Left hindlimb (tissue), 1 donor: ENCODE data around the gene MKKS.
"Not testable (repeated sequence)": the region's sequence is repeated elsewhere in the genome, so short reads cannot be mapped to it uniquely, and the experiment has no call there.

Experiments
- DNase-seq: peaks from one replicate; pipeline ENCODE4 v3.0.0-alpha.2; 2018

The MKKS gene

DNA sequence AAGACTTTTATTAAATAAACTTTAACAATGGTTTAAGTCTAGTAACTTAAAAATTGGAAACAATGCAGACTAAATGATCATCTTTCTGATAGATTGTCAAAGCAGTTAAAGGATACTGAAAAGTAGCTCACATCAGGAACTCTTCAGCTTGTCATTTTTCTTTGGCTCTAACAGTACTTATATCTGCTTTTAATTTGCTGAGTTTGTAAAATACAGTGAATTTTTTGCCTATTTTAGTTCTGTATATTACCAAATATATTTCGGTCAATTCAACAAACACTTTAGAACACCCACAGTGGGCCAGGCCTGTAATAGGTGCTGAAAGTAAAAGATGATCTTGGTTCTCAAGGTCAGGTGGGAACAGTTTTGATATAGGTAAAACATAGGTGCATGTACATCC, 22.3 kb downstream of the MKKS start:
- no peak for DNase-seq

DNA sequence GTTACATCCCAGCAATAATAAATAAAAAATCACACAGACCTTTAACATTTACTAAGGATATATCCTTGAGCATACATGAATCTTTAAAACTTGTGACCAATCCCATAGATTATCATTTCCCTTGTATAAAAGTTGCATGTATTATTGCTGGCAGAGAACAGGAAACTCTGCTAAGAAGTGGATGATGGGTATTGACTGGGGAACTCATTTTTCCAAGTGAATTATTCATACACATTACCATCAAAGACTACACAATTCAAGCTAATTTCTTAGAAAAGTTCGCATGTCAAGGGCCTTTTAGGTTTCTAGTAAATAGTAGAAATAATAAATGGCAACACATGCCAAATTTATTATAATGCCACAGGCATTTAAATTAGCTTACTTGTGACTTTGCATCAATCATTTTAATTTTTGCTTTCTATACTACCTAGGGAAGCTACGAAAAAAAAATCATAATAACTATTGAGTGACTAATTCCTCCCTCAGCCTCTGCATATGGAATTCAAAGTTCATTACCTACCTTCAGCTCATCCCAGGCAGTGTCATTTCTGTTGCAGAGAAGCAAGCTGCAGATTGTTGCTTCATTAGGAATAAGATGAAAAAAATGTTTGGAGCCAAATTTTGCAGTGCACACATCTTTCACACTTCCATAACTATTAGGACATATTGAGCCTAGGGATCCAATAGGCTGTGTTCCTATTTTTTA, 25.8 kb downstream of the MKKS start:
- DNase-seq, result no peak

DNA sequence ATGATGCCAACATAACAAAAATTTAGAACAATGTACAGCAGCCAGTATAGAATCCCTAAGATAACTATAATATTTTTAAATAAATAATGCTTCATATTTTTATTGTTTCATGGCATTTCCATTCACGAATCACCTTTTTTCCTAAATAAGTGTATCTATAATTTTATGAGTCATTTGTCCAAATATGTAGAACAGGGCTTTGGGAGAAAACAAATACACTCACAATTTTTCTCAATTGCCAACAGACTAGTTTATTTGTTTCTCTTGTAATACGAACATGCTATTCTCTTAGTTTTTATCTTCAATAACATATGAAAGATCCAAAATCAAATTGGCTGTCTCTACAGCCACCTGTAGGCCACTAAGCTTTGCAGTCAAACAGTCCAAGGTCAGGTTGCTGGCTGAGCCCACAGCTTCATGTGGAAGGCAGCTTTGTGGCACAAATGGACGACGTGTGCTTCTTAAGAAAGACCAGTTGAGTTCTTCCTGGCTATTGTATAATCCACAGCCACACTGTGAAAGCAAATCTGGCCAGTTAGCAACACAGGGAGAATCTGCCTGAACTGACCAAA, 29.0 kb downstream of the MKKS start:
- DNase-seq, result no peak

DNA sequence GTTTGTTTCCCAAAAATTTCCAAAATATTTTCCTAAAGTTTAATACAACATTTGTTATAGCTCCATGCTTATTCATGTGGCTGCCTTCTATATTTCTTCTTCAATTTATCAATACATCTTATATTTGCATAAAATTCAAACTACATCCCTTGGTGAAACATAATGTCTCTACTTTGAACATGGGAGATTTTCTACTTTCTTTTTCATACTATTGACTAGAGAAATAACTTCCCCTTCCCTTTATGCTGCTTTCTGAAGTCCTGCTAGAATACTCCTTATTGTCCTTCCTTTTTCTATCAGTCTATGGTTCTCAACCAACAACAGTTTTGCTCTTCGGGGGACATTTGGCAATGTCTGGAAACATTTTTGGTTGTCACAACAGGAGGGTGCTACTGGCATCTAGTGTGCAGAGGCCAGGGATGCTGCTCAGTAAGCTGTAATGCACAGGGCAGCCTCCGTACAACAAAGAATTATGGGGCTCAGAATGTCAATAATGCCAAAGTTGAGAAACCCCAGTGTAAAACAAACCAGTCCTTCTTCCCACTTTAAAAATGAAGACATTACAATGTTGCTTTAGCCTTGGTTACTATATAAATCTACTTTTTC, 29.9 kb downstream of the MKKS start:
- no peak for DNase-seq

DNA sequence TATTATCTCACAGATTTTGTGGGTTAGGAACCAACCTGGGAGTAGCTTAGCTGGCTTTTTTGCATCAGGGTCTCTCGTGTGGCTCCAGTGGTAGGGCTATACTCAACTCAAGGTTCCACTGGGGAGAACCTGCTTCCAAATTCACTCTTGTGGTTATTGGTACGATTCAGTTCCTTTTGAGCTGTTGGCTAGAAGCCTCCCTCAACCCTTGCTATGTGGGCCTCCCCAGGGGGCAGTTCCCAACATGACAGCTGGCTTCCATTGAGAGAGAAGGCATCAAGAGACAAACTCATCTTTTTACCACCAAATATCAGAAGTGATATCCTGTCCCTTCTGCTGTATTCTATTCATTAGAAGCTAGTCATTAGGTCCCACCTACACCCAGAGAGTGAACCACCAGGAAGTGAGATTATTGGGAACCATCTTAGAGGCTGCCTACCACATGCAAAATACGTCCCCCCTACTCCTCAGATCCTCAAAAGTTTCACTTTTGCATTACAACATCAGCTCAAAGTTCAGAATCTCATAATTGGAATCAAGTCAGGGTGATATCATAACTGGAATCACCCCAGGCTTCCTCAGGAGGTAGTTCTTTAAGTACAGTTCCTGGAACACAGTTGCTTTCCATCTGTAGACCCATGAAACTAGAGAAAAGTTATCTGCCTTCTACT, 30.9 kb downstream of the MKKS start:
- no peak for DNase-seq

DNA sequence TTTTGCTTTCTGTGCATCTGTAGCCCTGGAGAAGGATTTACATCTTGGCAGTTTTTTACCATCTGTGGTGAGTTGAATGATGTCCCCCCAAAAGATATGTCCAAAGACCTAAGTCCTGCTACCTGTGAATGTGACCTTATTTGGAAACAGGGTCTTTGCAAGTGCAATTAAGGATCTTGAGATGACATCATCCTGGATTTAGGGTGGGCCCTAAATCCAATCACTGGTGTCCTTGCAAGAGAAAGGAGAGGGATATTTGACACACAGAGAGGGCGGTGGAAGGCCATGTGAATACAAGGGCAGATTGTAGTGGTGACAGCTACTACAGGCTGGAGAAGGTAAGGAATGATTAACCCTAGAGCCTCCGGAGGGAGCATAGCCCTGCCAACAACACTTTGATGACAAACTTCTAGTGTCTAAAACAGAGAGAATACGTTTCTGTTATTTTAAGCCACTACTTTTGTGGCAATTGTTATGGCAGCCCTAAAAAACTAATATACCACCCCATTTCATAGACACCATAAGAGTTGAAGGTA, 35.1 kb downstream of the MKKS start:
- no peak for DNase-seq

DNA sequence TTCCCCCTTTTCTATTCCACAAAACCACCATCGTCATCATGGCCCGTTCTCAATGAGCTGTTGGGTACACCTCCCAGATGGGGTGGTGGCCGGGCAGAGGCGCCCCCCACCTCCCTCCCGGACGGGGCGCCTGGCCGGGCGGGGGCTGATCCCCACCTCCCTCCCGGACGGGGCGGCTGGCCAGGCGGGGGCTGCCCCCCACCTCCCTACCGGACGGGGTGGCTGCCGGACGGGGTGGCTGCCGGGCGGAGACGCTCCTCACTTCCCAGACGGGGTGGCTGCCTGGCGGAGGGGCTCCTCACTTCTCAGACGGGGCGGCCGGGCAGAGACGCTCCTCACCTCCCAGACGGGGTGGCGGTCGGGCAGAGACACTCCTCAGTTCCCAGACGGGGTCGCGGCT, 39.3 kb downstream of the MKKS start:
- not testable (repeated sequence) for DNase-seq

DNA sequence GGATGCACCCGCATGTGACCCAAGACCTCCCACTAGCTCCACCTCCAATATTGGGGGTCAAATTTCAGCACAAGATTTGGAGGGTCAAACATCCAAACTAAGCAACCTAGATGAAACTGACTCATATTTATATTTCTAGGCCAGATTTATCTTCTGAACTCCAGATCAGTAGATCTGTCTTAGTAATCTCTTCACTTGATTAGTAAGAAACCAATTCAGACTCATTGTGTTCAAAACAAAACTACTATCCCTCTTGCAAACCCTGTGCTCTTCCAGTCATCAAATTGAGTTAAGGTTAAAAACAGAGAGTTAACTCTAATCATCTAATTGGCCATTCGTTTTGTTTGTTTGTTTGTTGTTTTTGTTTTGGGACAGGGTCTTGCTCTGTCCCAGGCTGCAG, 43.3 kb downstream of the MKKS start:
- DNase-seq, result no peak

DNA sequence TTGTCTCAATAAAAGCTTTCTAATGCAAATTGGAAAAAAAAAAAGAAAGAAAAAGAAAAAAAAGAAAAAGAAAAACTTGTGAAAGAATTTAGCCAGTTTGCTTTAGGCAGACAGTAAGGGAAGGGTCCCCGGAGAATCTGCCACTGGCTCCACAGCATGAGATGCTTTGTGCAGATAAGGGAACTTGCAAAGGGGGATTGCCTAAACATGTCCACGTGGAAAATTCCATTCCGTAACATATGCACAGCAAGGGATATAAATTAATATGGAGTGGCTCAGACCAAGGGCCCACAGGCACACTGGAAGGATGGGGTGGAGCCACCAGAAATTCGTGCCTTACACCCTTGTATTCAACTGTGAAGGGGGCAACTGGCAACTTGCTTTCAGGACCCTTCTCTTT, 45.4 kb downstream of the MKKS start:
- no peak for DNase-seq

DNA sequence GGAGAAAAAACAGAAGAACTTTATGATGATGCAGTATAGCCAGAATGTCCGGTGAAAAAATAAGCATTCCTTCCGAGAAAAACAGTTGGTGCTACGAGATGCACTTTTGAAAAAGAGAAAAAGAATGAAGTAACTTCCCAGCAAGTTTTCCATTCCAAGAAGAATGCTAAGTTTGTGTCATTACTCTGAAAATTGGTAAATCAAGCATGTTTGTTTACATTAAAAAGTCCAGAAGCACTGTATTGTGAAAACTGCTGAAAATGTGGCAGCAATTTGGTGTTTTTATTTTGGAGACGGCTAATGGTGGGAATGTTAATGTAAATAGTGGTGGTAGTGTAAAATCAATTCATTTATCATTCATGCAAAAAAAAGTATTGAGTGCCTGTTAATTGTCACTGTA, 46.3 kb downstream of the MKKS start:
- no peak for DNase-seq

DNA sequence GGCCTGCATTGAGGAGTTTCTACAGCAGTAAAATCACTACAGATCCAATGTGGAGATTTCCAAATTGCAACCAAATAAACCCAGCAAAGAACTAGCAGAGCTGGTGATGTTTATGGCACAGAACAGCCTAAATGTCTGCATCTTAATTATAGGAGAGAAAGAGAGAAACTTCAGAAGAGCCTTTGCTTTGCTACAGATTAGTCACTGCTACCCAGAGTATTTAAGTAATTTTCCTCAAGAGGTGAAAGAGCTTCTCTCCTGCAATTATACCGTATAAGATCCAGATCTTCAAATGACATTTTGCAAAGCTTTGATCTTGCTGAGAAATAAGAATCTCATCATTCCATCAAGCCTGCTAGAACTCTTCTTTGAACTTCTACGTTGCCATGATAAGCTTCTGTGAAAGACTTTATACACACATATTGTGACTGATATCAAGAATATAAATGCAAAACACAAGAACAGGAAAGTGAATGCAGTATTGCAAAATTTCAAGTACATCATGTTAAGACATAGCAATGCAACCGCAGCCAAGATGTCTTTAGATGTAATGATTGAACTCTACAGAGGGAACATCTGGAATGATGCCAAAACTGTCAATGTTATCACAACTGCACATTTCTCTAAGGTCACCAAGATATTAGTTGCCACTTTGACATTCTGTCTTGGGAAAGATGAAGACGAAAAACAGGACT, 48.0 kb downstream of the MKKS start:
- no peak for DNase-seq

DNA sequence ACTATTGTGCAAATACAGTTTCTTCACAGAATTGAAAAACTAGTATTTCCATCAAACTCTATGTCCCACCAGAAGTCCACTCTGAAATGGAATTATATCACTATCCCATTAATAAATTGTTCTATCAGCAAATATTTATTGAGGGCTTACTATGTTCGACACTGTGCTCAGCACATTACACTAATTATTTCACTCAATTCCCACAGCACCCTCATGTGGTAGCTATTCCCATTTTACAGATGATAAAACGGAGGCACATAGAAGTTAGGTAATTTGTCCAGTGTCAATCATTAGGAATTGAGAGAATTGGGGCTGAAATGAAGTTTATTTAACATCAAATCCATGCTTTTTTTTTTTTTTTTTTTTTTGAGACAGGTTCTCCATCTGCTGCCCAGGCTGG, 52.5 kb downstream of the MKKS start:
- no peak for DNase-seq

DNA sequence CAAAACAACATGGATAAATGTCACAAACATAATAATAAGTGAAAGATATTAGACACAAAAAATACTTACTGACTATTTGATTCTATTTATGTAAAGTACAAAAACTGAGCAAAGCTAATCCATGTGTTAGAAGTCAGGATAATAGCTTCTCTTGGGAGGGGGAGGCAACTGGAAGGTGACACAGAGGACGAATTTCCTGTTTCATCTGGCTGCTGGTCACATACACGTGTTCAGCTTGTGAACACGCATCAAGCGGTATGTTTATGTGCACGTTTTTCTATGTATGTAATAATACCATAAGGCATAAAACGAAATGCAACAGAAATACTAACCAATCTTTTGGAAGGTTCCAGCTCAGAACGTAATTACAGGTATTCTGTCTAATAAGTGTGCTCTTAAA, 54.3 kb downstream of the MKKS start:
- DNase-seq, result no peak

DNA sequence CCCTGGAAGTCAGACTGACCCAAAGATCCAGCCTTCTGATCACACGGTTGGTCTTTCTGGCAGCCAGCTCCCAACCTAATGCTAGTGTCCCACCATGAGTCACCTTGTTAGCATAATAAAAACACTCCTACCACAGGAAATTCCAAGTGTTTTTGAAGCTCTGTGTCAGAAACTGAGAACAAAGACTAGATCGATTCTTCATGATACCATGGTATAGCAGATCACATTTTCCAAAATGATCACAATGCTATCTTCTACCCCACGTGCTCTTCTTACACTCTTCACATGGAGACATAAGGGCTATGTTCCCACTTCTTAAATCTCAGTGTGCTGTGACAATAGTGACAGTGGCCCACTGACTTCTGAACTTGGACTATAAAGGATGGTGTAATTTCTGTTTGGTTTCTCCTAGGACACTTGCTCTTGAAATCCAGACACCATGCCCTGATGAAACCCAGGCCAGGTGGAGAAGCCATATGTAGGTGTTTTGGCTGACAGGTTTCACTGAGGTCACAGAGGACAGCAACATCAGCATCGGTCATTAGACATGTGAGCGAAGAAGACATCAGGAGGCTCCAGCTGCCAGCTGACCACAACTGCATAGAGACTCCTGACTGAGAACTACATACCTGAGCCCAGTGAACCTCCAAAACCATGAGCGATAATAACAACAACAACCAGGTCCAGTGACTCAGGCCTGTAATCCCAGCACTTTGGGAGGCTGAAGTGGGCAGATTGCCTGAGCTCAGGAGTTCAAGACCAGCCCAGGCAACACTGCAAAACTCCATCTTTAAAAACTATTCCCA, 57.5 kb downstream of the MKKS start:
- DNase-seq, result no peak

DNA sequence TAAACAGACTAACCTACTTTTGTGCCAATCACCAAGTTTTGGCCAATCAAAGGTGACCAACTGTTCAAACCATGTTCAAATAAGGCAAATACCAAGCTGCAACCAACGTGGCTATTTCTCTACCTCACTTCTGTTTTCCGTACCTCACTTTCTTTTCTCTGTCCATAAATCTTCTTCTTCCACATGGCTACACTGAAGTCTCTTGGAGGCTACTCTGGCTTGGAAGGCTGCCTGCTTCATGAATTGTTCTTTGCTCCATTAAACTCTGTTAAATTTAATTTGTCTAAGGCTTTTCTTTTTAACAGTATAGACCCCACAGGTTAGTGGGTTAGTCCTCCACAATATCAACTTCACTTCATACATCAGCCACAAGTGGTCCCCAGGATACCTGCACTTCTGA, 58.8 kb downstream of the MKKS start:
- DNase-seq, result no peak

DNA sequence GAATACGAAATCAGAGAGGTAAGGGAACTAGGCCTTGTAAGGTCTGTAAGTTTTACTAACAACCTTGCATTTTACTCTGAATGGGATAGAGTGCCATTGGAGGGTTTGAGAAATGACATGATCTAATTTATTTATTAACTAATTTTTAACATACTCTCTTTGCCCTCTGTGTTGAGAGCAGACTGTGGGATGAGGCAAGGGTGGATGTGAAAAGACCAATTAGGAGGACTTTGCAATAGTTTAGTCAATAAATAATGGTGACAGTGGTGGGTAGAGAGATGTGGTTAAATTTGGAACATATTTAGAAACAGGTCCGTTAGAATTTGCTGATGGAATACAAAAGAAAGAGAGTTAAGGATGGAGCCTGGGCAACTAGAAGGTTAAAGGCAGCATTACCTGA, 60.0 kb downstream of the MKKS start:
- no peak for DNase-seq

DNA sequence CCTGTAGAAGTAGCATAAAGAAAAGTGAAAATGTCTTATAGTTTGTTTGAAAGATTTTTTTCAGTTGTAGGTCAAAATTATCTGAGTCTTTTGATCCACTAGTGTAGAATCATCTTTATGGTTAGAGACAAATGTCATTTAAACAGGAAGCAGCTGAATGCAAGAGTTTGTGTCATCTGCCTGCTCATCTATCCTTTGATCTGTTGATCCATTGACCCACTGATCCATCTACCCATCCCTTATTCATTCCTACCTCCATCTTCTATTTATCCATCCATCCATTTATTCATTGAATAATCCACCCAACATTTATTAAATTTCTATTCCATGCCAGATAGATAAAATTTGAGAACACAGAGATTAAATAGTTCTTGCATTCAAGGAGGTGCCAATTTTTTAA, 62.6 kb downstream of the MKKS start:
- DNase-seq, result no peak

DNA sequence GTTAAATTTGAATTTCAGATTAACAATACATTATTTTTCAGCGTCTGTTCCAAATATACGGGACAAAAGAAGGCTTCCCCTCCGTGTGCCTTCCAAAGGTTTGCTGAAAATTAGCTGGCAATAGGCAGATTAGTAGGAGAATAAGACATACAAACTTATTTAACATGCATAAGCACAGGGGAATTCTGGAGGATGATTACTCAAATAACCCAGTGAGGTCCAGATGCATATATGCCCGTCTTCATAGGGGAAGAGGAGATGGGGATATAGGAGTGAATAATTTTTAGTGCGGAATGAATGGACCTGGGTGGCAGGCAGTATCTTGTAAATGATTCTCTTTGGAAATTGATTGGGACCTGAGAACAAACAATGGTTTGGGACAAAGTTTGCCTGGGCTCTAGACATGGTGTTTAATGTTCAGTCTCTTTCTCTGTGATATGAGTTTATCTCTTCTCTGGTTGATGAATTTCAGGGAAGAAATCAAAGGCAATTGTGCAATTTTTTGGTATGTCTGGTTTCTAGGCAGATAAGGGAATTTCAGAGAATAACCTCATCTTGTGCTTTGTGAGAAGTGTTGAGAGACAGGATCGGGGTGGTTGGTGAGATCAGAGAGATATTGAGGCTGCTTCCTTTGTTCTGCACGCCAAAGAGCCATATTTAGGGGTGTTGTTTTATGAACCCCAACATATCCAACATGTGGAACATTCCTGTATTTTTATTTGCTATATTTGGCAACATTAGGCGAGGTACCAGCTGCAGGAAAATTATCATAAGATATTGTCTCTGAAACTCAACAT, 63.7 kb downstream of the MKKS start:
- DNase-seq, result no peak

DNA sequence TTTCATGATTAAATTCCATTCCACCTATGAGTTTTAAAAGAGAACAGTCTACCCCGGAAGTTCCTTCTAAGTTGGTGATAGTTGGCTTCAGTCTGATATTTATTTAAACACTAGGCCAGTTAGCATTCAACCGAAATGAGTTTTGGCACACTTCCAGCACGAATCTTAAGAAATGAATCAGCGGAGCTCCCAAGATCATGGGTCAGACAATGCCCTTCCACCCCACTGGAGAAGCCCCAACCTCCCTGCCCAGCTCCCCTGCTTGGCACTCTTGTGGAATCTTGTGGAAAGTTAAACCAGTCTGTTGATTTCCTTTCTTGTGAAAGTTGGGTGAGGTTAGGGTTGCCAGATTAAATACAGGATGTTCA, 64.3 kb downstream of the MKKS start:
- no peak for DNase-seq

DNA sequence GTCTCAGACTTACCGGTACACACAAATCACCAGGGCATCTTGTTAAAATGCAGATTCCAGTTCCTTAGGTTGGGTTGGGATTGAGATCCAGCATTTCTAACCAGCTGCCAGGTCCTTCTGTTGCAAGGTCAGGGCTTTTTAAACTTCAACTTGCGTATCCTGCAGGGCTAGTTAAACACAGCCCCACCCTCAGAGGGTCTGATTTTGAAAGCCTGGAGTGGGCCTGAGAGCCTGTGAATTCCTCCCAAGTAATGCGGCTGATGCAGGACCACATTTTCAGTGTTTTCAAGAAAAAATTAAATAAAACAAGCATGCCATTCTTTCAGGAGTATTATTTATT, 65.3 kb downstream of the MKKS start:
- DNase-seq, result no peak

DNA sequence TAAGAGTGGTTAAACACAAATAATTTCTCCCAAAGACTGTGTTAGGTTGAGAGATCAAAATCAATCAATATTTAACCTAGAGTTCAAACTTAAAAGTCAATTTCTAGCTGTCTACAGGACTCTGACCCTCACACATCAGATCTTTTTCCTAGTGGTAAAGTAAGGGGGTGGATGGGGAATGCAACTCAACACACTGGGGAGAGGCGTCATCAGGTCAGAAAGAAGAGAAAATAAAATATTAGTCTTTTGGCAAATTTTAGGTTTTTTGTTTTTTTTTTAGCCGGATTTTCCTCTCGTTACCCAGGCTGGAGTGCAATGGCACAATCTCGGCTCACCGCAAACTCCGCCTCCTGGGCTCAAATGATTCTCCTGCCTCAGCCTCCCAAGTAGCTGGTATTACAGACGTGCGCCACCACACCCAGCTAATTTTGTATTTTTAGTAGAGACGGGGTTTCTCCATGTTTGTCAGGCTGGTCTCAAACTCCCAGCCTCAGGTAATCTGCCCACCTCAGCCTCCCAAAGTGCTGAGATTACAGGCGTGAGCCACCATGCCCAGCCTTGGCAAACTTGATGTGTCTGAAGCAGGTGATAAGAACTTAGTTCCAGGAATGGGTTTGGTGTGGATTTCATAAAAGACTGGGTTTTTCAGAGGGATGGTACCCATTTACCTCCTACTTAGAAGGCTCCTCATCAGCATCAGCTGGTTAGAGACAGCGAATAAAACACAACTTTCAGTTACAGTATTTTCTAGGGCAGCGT, 65.9 kb downstream of the MKKS start:
- DNase-seq, result no peak
